Measurements from ENCODE around the gene SGSM2.
"Not testable (repeated sequence)": the region's sequence is repeated elsewhere in the genome, so short reads cannot be mapped to it uniquely, and the experiment has no call there.

Gene SGSM2

GRCh38 chr17:2309338-2310154 is 27.8 kb upstream of the SGSM2 start:
- Histone ChIP-seq H3K4me3 (ENCODE audit: low read depth, low read length) (no peak overlapping the region), H3K27me3 (no peaks in the 10 kb centered on the region), H3K36me3 (no peaks in the 10 kb centered on the region), H3K4me1 (no peaks in the 10 kb centered on the region), H3K9me3 (no peaks in the 10 kb centered on the region)
- TF ChIP-seq CTCF (IDR thresholded peaks at IDR 0.05; ENCODE audit: low read depth, low read length): no peak
- no peak for DNase-seq

GRCh38 chr17:2312736-2313135 is 24.6 kb upstream of the SGSM2 start:
- no peak for DNase-seq
- Histone ChIP-seq H3K9me3 (no peaks in the 10 kb centered on the region), H3K4me1 (no peaks in the 10 kb centered on the region), H3K27me3 (no peaks in the 10 kb centered on the region), H3K36me3 (no peaks in the 10 kb centered on the region), H3K4me3 (ENCODE audit: low read depth, low read length) (no peak overlapping the region)
- TF ChIP-seq CTCF (IDR thresholded peaks at IDR 0.05; ENCODE audit: low read depth, low read length): no peak

- DNase-seq; H3K4me1 ChIP-seq; H3K27me3 ChIP-seq; H3K4me3 ChIP-seq (ENCODE audit: low read depth, low read length); H3K36me3 ChIP-seq; H3K9me3 ChIP-seq: not testable (repeated sequence)
These were observed 20.4 kb upstream of the SGSM2 start for GRCh38 chr17:2316916-2317205.

- Histone ChIP-seq H3K4me3 (ENCODE audit: low read depth, low read length) (no peak overlapping the region), H3K9me3 (no peaks in the 10 kb centered on the region), H3K27me3 (no peaks in the 10 kb centered on the region), H3K4me1 (no peaks in the 10 kb centered on the region), H3K36me3 (peaks cover under 1% of the 10 kb centered on the region)
- no peak for TF ChIP-seq CTCF (IDR thresholded peaks at IDR 0.05; ENCODE audit: low read depth, low read length)
- DNase-seq: no peak
These were observed 19.5 kb upstream of the SGSM2 start for GRCh38 chr17:2317796-2318195.

GRCh38 chr17:2319051-2319450 is 18.2 kb upstream of the SGSM2 start:
- H3K36me3 ChIP-seq: peaks cover 13% of the 10 kb centered on the region
- DNase-seq: no peak
- H3K4me3 ChIP-seq (ENCODE audit: low read depth, low read length): no peak overlapping the region
- no peaks in the 10 kb centered on the region for H3K4me1 ChIP-seq
- H3K9me3 ChIP-seq: no peaks in the 10 kb centered on the region
- no peak for TF ChIP-seq CTCF (IDR thresholded peaks at IDR 0.05; ENCODE audit: low read depth, low read length)
- no peaks in the 10 kb centered on the region for H3K27me3 ChIP-seq

GRCh38 chr17:2321399-2321798 is 15.9 kb upstream of the SGSM2 start:
- no peaks in the 10 kb centered on the region for H3K4me1 ChIP-seq
- H3K27me3 ChIP-seq: no peaks in the 10 kb centered on the region
- no peaks in the 10 kb centered on the region for H3K9me3 ChIP-seq
- DNase-seq: no peak
- no peak for TF ChIP-seq CTCF (IDR thresholded peaks at IDR 0.05; ENCODE audit: low read depth, low read length)
- H3K4me3 ChIP-seq (ENCODE audit: low read depth, low read length): no peak overlapping the region
- peaks cover 30% of the 10 kb centered on the region for H3K36me3 ChIP-seq

All from BE2C (cell line).